Choroid plexus epithelial cell (primary cell): ENCODE measurements around the gene TAS2R50.

Experiments
- DNase-seq: peaks from one replicate; pipeline ENCODE4 v3.0.0-alpha.2; 2010; ENCODE audit warnings: low read depth
- H3K4me3 ChIP-seq: 2 replicates; pipeline ENCODE4 v1.5.1; 2011; ENCODE audit warnings: low read depth, mild to moderate bottlenecking, control low read depth, low read length, moderate library complexity
- CTCF ChIP-seq: conservative IDR thresholded peaks from 2 replicates; pipeline ENCODE4 v1.5.1; 2011; ENCODE audit warnings: low read depth, mild to moderate bottlenecking, control low read depth, inconsistent platforms, low read length, moderate library complexity

TAS2R50 gene

GRCh38 chr12:10957741-10958140, 29.0 kb downstream of the TAS2R50 start:
- no peak for TF ChIP-seq CTCF
- DNase-seq, result peak; percentile 11

GRCh38 chr12:10956085-10956484, 30.6 kb downstream of the TAS2R50 start:
- no peak for DNase-seq
- TF ChIP-seq CTCF, result no peak
- H3K4me3 ChIP-seq, result no peak overlapping the region

More at GRCh38 chr12:10957741-10958140, 29.0 kb downstream of the TAS2R50 start:
- H3K4me3 ChIP-seq, result no peak overlapping the region

- no peak for DNase-seq
- no peak for TF ChIP-seq CTCF
- H3K4me3 ChIP-seq, result no peak overlapping the region
These were observed 34.1 kb downstream of the TAS2R50 start for GRCh38 chr12:10952645-10953044.

GRCh38 chr12:10943167-10943566, 43.5 kb downstream of the TAS2R50 start:
- H3K4me3 ChIP-seq, result no peak overlapping the region
- no peak for TF ChIP-seq CTCF
- no peak for DNase-seq

- peak; percentile 22 for DNase-seq
- TF ChIP-seq CTCF, result no peak
- no peak overlapping the region for H3K4me3 ChIP-seq
These were observed 44.6 kb downstream of the TAS2R50 start for GRCh38 chr12:10941916-10942607.

- DNase-seq, result no peak
- no peak overlapping the region for H3K4me3 ChIP-seq
- TF ChIP-seq CTCF, result no peak
These were observed 45.3 kb downstream of the TAS2R50 start for GRCh38 chr12:10941369-10941768.

- no peak for TF ChIP-seq CTCF
- DNase-seq, result peak; percentile 91
These were observed 46.3 kb downstream of the TAS2R50 start for GRCh38 chr12:10940389-10940788.

More at GRCh38 chr12:10940389-10940788, 46.3 kb downstream of the TAS2R50 start:
- no peak overlapping the region for H3K4me3 ChIP-seq
